Hepatocyte (in vitro differentiated cells): ENCODE measurements around the gene TOR1B.

ENCODE experiments used
- CTCF ChIP-seq: fragments of 200-600 bp; sonication (generic); IDR thresholded peaks from 2 replicates; pipeline ENCODE4 v1.5.1; 2016; ENCODE audit warnings: antibody characterized with exemption, mild to moderate bottlenecking; ENCODE audit not compliant: poor library complexity
- EZH2 ChIP-seq: fragments of 200-600 bp; sonication (generic); IDR thresholded peaks from 2 replicates; pipeline ENCODE4 v1.6.1; 2016; ENCODE audit warnings: antibody characterized with exemption, mild to moderate bottlenecking, borderline replicate concordance

DNA sequence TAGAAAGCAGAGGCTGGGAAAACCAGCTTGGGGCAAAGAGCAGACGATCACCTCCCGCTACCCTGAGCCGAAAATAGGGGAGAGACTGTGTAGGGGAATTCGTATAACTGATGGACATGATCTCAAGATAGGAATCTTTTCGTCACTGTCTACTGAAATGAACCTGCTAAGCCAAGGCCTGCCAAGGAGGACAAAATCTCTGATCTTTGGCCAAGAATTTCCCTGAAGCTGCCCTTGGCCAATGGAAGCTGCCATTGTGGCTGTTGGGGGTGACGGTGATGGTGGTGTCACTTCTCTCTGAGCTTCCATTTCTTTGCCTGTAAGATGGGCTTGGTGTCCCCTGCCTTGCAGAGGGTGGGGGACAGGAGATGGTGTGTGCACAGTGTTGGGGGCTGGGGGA is 46.8 kb upstream of the TOR1B start:
- TF ChIP-seq CTCF (no peak), EZH2 (no peak)
